NCI-H82 treated with DMSO at 0.1 percent for 48 hours (cell line): ENCODE results near the gene GPANK1.

ENCODE experiments used
- DNase-seq: peaks from one replicate; lab custom pipeline; 2025; ENCODE audit not compliant: unreplicated experiment; lab: John Stamatoyannopoulos, UW

The GPANK1 gene

DNA sequence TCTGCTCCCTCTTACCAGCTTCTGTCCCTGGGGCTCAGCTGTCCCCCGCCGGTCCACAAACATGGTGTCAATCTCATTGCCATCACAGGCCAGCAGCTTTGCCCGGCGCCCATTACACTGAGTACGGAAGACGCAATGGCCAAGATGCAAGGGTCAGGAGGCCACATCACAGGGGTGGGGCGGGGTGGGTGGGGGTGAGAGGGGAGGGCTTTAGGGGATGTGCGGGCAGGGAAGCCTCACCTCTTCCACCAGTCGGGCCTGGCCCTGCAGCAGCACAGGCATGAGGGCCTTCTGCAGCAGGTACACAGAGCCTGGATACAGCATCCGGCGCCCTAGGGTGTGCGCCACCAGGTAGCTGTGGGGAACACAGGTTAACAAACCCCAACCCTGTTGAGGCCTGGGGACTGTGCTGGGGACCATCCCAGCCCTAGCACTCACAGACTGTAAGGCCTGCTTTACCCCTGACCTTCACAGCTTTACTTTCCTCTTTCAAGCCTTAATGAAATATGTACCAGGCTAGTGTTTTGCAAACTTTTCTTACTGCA, 26.8 kb upstream of the GPANK1 start:
- no peak for DNase-seq

GRCh38 chr6:31691078-31691463, 26.3 kb upstream of the GPANK1 start:
- no peak for DNase-seq

- DNase-seq: no peak
Observed at GRCh38 chr6:31690231-31691077, 25.7 kb upstream of the GPANK1 start.

DNA sequence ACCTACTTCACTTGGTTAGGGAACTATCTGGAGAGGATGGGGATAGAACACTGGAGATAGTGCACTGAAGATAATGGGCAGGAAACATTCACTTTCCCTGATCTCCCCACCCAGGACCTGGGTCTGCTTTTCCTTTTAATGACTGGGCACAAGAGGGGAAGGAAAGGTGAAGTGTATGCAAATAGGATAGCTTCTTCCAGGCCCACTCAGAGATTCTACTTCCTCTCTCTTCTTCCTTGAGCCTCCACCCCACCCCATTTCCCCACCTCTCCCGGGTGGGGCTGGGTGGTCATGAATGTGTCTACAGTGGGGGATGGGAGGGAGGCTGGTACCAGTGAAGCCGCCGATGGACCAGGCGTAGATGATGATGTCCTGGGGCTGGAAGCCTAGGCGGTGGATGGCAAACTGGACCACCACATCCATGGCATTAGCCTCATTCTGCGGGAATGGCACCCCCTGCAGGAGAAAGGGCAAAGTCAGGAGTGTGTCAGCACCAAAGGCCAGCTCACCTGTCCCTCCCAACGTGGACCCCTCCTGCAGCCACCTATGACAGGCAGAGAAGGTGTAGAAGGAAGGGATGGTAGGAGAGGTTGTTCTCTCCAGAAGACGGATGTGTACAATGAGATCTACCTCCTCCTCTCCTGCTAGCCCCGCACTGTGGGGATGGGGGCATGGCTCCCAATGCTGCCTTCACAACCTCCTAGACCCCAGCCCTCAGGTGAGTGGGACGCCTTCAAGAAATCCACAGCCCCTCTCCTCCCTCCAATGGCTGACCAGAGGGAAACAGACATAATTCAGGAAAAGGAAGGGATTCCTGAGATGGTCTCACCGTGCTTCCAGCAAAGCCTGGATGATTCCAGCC, 24.7 kb upstream of the GPANK1 start:
- DNase-seq: no peak

DNA sequence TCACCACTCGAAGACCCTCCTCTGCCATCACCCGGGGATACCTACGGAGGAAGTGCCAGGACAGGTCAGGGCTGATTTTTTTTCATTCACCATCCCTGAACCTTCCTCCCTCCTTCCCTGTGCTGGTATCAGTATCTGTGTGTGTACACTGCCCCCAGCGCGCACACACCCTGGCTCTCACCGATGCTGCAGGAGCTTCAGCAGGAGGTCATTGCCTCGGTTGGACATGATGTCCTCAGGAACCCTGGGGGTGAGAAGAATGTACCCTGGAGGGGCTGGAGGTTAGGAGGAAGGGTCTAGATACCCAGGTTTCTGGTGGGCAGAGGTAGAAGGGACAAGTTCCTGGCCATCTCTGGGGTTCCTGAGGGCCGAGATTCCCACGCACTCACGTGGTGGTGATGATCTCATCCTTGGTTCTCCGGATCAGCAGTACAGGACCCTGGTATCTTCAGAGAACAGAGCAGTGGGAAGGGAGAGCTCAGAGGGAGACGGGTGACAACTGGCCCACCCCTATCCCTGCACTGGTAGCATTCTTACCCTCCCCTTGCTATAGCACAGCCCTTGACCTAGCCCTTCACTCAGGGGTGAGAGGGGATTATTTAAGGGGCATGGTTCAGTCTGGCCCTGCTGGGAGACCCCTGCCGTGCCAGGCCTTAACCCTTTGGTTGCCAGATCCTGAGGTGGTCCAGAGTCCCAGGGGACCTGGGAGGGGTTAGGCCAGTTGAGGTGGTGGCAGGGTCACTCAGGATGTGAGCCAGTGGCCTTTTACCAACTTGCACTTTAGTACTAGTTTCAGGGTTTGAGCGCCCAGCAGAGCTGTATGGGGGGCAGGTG, 23.3 kb upstream of the GPANK1 start:
- no peak for DNase-seq

DNA sequence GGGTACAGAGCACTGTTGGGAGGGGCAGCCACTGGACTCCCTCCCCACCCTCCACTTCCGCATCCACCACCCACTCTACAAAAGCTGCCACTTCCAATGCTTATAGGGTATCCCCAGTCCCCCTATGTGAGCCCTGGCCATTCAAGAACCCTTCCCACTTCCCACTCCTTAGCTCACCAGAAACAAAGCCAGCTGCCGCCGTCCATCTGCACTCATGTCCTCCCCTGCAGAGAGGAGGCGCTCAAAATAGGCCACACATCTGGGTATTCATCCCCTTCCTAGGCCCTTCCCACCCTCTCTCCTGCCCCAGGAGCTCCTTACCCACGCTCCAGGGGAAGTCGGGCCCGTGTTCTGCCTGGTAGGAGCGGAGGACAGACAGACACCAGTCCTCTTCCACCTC, 22.5 kb upstream of the GPANK1 start:
- DNase-seq: no peak

DNA sequence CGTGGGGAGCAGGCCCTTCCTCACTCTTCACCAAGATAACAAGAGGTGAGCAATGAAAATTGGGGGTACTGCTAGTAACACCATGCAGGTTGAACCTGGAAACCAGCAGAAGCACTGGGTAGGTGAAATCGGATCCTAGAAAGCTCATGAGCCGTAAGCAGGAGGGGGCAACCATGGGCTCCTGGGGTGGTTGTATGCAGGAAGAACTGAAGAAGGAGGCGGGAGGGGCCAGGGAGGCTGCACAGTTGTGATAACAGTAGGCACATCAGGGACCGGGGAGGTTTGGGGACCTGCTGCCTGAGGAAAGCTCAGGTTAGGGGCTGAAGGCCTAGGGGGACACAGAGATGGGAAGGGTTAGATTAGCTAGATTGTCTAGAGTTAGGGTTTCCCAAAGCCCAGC, 21.7 kb upstream of the GPANK1 start:
- DNase-seq: no peak

- DNase-seq: no peak
Observed at GRCh38 chr6:31683591-31683990, 18.8 kb upstream of the GPANK1 start.

DNA sequence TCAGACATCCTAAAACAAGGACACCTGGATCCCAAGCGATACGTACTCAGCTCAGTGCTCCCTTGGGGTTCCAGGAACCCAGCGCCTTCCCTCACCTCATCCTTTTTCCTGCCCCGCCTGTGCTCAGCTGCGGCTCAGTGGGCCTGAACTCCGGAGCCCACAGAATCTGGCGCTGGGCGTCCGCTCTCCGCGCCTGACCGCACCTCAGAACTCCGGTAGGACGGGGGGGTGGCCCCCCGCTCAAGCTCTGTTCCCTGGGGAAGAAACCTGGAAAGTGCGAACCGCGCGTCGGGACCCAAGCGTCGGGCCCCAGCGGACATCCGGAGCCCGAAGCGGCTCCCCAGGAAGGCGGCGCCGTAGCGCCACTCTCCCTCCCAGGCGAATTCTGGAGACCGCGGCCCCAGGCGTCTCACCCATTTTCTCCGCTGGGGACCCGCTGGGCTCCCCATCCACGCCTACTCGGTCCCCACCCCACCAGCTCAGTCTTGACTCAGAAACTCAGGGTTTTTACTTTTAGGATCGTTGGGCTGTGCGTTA, 16.4 kb upstream of the GPANK1 start:
- no peak for DNase-seq

- peak; percentile 76 for DNase-seq
Observed at GRCh38 chr6:31680226-31681134, 15.7 kb upstream of the GPANK1 start, which contains the start of gene LY6G5C. Gene LY6G5C, minus strand, starts transcription at chr6:31681067. Its CDS starts 694 bp downstream, at chr6:31680373.

DNA sequence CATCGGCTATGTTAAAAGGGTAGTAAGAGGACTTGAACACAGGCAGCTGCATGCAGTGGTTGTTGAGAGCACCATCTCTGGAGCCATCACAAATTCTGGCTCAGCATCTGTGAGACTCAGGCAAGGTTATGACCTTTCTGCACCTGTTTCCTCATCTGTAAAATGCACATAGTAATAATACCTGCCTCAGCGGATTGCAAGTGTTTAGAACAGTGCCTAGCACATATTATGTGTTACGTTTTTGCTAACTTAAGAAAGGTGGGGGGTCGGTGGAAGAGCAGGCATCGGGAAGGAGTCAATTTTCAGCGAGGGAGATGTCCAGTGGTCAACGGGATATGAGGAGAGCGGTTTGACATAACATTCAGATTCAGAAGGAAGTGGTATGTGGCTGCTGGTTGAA, 13.2 kb upstream of the GPANK1 start:
- DNase-seq: no peak

DNA sequence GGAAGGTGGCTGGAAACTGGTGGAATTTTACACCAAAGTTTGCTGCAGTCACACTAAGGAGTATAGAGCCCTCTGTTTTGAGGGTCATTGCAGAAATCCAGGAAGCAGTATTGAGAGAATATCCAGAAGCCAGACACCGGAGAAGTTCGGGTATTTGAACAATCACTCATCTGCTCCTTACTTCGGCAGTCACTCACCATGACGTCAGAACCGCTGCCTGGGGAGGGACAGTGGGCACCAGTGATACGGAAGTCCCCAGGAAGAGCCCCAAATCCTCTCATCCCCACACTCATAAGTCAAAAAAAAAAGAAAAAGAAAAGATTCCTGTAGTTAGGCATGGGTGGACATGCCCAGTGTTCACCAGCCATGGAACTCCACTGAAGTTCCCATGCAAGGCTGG, 12.1 kb upstream of the GPANK1 start:
- no peak for DNase-seq

GRCh38 chr6:31676322-31676903, 11.6 kb upstream of the GPANK1 start:
- no peak for DNase-seq

DNA sequence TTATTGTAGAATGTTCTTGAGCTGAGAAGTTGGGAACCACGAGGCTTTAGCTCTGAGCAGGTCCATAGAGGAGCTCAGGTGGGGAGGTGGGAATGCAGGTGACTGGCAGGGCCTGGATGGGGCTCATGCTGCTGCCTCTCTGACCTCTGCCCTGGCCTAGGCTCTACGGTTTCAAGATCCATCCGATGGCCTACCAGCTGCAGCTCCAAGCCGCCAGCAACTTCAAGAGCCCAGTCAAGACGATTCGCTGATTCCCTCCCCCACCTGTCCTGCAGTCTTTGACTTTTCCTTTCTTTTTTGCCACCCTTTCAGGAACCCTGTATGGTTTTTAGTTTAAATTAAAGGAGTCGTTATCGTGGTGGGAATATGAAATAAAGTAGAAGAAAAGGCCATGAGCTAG, 4.9 kb upstream of the GPANK1 start, which contains the start of gene LY6G5B:
Gene LY6G5B (plus strand): TSS at position 301 of the 400 bp plus-strand sequence. CDS start 975 bp downstream, outside the sequence.
- no peak for DNase-seq

DNA sequence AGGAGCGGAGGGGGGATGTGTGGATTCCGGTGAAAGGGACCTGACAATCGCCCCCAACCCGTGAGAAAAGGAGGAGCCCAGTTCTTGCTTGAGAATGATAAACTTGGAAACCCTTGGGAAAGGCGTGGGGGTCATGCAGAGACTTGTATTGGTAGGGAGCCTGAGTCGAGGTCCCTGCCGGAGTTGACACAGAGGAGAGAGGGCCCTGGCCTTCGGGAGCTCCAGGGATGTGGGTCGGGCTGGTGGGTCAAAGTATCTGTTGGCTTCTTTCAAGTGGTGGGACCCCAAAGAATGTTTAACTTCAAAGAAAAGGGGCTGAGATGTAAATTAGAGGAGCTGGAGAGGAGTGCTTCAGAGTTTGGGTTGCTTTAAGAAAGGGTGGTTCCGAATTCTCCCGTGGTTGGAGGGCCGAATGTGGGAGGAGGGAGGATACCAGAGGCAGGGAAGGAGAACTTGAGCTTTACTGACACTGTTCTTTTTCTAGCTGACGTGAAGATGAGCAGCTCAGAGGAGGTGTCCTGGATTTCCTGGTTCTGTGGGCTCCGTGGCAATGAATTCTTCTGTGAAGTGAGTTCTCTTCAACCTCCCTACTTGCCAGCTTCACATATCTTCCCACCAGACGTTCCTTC, 1.7 kb upstream of the GPANK1 start:
- no peak for DNase-seq

GRCh38 chr6:31665501-31666336, 922 bp upstream of the GPANK1 start, which contains the start of gene CSNK2B:
Gene CSNK2B, plus strand, starts transcription at chr6:31666080. Its CDS starts 752 bp downstream, at chr6:31666832.
- DNase-seq: peak; percentile 99

DNA sequence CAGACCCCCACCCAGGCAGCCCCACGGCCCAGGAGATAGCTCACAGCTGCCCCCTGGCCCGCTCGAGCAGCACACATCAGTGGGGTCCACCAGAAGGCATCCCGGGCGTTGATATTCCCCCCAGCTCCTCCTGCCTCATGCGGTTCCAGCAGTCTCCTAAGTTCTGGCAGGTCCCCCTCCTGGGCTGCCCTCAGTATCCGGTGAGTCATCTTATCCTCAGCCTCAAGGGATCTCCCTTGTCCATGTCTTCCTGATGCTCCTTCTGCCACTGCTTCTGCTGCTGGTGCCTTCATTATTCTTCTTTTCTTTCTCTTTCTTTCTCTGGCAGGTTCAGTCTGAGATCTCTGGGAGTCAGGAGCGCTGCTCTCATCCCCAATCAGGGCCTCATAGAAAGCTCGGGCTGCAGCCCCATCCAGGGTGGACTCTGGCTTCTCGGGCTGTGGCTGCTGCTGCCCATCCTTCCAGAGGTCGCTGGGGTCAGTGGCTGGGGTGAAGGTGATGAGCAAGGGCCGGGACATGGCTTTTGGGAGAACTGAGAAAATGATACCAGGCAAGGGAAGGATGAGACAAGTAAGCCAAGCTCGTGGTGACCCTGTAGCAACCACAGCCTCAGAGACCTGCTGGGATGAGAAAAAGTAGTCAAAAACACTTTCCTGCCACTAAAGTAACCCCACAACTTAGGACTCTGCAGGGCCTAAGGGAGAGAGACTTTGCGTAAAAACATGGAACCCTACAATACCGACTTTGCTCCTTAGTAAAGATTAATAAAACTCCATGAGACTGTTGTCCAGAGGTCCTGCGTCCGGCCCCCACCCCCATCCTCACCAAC, 622 bp downstream of the GPANK1 start:
- DNase-seq: peak; percentile 5
